Smooth muscle cell (in vitro differentiated cells): ENCODE measurements around the gene KIAA0825. TPM values are rescaled to one million over a fixed set of nuclear protein-coding genes. Genes with fewer than 3 reads are reported as not detected.
"Not testable (repeated sequence)": the region's sequence is repeated elsewhere in the genome, so short reads cannot be mapped to it uniquely, and the experiment has no call there.

Experiments
- DNase-seq: peaks from one replicate; lab custom pipeline; 2025; ENCODE audit not compliant: unreplicated experiment; lab: John Stamatoyannopoulos, UW
- H2AFZ ChIP-seq: fragments of 200-600 bp; sonication (generic); 2 replicates; pipeline ENCODE4 v1.6.0; 2016; ENCODE audit warnings: antibody characterized with exemption, low read depth, mild to moderate bottlenecking
- H3F3A ChIP-seq: fragments of 200-600 bp; sonication (generic); 2 replicates; pipeline ENCODE4 v1.6.0; 2017; ENCODE audit warnings: antibody characterized with exemption, low read depth
- H3K27ac ChIP-seq: fragments of 200-600 bp; sonication (generic); 2 replicates; pipeline ENCODE4 v1.5.1; 2016; ENCODE audit warnings: low read depth, mild to moderate bottlenecking
- H3K27me3 ChIP-seq: fragments of 200-600 bp; sonication (generic); 2 replicates; pipeline ENCODE4 v1.6.1; 2016; ENCODE audit warnings: low read depth, mild to moderate bottlenecking
- H3K36me3 ChIP-seq: fragments of 200-600 bp; sonication (generic); 2 replicates; pipeline ENCODE4 v1.5.1; 2016; ENCODE audit warnings: low read depth
- H3K4me1 ChIP-seq: fragments of 200-600 bp; sonication (generic); 2 replicates; pipeline ENCODE4 v1.5.1; 2016; ENCODE audit warnings: low read depth
- H3K4me2 ChIP-seq: fragments of 200-600 bp; sonication (generic); 2 replicates; pipeline ENCODE4 v1.6.0; 2016; ENCODE audit warnings: mild to moderate bottlenecking
- H3K4me3 ChIP-seq: fragments of 200-600 bp; sonication (generic); 2 replicates; pipeline ENCODE4 v1.5.1; 2016; ENCODE audit warnings: mild to moderate bottlenecking
- H3K79me2 ChIP-seq: fragments of 200-600 bp; sonication (generic); 2 replicates; pipeline ENCODE4 v1.6.0; 2016; ENCODE audit warnings: low read depth, mild to moderate bottlenecking
- H3K9ac ChIP-seq: fragments of 200-600 bp; sonication (generic); 2 replicates; pipeline ENCODE4 v1.6.0; 2016; ENCODE audit warnings: low read depth
- H3K9me3 ChIP-seq: fragments of 200-600 bp; sonication (generic); replicated peaks from 2 replicates; pipeline ENCODE4 v1.5.1; 2016; ENCODE audit warnings: low read depth
- H4K20me1 ChIP-seq: fragments of 200-600 bp; sonication (generic); 2 replicates; pipeline ENCODE4 v1.6.0; 2016; ENCODE audit warnings: low read depth
- WGBS: methylation state at CpG from one replicate; pipeline ENCODE4 v1.1.7; 2016; ENCODE audit warnings: low lambda C conversion rate; 5-methylcytosine and 5-hydroxymethylcytosine counted together
- polyA plus RNA-seq: library from polyadenylated mRNA; unstranded; fragments of >200 nt; fragmentation: Nextera tagmentation; extraction: Ambion mirVana; gene quantifications from 2 replicates; pipeline ENCODE4 v1.2.1, GENCODE V29; 2016
- total RNA-seq: library from RNA; depleted of rRNA; stranded (reverse); fragments of >200 nt; gene quantifications from 2 replicates; pipeline ENCODE4 v1.2.3, GENCODE V29; 2014
- TF ChIP-seq, protein P1 (sequence below): fragments of 200-600 bp; sonication (generic); IDR thresholded peaks from 2 replicates; pipeline ENCODE4 v1.5.1; 2017; ENCODE audit warnings: borderline replicate concordance, mild to moderate bottlenecking, antibody characterized with exemption; ENCODE audit not compliant: insufficient read depth, poor library complexity, severe bottlenecking

Gene KIAA0825
- total and polyA plus RNA-seq, 2 experiments from 2014 or later, result 1.3 to 3.1 TPM

- Histone ChIP-seq H3K36me3 (no peaks in the 10 kb centered on the region), H3F3A (no peaks in the 10 kb centered on the region), H3K27ac (no peak overlapping the region), H3K27me3 (no peaks in the 10 kb centered on the region), H3K4me2 (no peak overlapping the region), H2AFZ (no peak overlapping the region), H3K4me1 (peaks cover 6% of the 10 kb centered on the region), H4K20me1 (no peaks in the 10 kb centered on the region), H3K79me2 (no peaks in the 10 kb centered on the region), H3K4me3 (no peak overlapping the region), H3K9ac (no peak overlapping the region), H3K9me3 (no peaks in the 10 kb centered on the region)
- WGBS, result 79% methylated on average over 3 of the region's 3 CpGs
- TF ChIP-seq, protein P1, sequence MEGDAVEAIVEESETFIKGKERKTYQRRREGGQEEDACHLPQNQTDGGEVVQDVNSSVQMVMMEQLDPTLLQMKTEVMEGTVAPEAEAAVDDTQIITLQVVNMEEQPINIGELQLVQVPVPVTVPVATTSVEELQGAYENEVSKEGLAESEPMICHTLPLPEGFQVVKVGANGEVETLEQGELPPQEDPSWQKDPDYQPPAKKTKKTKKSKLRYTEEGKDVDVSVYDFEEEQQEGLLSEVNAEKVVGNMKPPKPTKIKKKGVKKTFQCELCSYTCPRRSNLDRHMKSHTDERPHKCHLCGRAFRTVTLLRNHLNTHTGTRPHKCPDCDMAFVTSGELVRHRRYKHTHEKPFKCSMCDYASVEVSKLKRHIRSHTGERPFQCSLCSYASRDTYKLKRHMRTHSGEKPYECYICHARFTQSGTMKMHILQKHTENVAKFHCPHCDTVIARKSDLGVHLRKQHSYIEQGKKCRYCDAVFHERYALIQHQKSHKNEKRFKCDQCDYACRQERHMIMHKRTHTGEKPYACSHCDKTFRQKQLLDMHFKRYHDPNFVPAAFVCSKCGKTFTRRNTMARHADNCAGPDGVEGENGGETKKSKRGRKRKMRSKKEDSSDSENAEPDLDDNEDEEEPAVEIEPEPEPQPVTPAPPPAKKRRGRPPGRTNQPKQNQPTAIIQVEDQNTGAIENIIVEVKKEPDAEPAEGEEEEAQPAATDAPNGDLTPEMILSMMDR, result no peak
- no peak for DNase-seq
Observed at GRCh38 chr5:94359880-94360279, 258.5 kb downstream of the KIAA0825 start.

DNA sequence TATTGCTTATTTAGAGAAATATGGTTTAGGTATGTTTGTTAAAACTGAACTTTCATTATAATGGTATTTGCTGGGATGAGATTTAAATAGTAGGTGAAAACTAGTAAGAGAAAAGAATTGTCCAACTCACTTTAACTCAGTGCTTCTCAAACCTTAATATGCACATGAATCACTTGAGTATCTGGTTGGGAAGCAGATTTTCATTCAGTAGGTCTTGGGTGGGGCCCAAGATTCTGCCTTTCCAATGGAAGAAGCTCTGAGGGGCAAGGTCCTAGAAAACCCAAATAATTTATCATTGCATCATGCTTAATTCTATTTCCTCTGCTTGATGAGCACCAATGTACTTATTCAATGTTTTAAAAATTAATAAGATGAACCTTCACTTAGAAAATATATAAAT, 262.6 kb downstream of the KIAA0825 start:
- TF ChIP-seq, protein P1, result no peak
- Histone ChIP-seq H3K9ac (no peak overlapping the region), H4K20me1 (no peaks in the 10 kb centered on the region), H3K27me3 (no peaks in the 10 kb centered on the region), H3K4me3 (no peak overlapping the region), H3K9me3 (no peaks in the 10 kb centered on the region), H3K36me3 (no peaks in the 10 kb centered on the region), H2AFZ (no peak overlapping the region), H3K27ac (no peak overlapping the region), H3K4me1 (peaks cover 6% of the 10 kb centered on the region), H3K79me2 (no peaks in the 10 kb centered on the region), H3K4me2 (no peak overlapping the region), H3F3A (no peaks in the 10 kb centered on the region)
- no peak for DNase-seq

DNA sequence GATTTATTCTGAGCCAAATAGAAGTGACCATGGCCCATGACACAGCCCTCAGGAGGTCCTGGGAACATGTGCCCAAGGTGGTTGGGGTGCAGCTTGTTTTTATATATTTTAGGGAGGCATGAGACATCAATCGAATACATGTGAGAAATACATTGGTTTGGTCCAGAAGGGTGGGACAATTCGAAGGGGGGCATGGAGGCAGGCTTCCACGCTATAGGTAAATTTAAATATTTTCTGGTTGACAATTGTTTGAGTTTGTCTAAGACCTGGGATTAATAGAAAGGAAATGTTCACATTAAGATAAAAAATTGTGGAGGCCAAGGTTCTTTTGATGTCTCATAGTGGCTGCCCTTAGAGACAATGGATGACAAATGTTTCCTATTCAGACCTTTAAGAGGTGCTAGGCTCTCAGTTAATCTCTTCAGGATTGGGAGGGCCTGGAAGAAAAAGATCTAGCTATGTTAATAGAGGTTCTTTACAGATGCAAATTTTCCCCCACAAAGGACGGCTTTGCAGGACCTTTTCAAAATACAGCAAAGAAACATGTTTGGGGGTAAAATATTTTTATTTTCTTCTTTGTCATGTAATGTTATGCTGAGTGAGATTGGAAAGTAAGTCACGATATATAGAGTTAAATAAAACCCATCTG, 263.4 kb downstream of the KIAA0825 start:
- WGBS, result 52% methylated on average over 5 of the region's 5 CpGs
- H3K4me2 ChIP-seq, H3K4me3 ChIP-seq, H3K9me3 ChIP-seq, H3K36me3 ChIP-seq, H3K79me2 ChIP-seq, DNase-seq, H2AFZ ChIP-seq, H4K20me1 ChIP-seq, H3K9ac ChIP-seq, H3K4me1 ChIP-seq, H3F3A ChIP-seq, H3K27me3 ChIP-seq, H3K27ac ChIP-seq: not testable (repeated sequence)

- TF ChIP-seq, protein P1, result no peak
- H3F3A ChIP-seq, result no peaks in the 10 kb centered on the region
Observed at GRCh38 chr5:94353605-94354004, 264.8 kb downstream of the KIAA0825 start.

More at GRCh38 chr5:94353605-94354004, 264.8 kb downstream of the KIAA0825 start:
- Histone ChIP-seq H3K4me1 (peaks cover 6% of the 10 kb centered on the region), H3K4me2 (no peak overlapping the region), H3K27me3 (no peaks in the 10 kb centered on the region), H3K36me3 (no peaks in the 10 kb centered on the region), H3K9ac (no peak overlapping the region), H3K4me3 (no peak overlapping the region), H3K79me2 (no peaks in the 10 kb centered on the region), H3K27ac (no peak overlapping the region), H3K9me3 (no peaks in the 10 kb centered on the region), H4K20me1 (no peaks in the 10 kb centered on the region), H2AFZ (no peak overlapping the region)
- 90% methylated on average over 4 of the region's 4 CpGs for WGBS
- DNase-seq, result no peak
